ENCODE measurements around the gene GCK.
"Not testable (repeated sequence)": the region's sequence is repeated elsewhere in the genome, so short reads cannot be mapped to it uniquely, and the experiment has no call there.

The GCK gene

DNA sequence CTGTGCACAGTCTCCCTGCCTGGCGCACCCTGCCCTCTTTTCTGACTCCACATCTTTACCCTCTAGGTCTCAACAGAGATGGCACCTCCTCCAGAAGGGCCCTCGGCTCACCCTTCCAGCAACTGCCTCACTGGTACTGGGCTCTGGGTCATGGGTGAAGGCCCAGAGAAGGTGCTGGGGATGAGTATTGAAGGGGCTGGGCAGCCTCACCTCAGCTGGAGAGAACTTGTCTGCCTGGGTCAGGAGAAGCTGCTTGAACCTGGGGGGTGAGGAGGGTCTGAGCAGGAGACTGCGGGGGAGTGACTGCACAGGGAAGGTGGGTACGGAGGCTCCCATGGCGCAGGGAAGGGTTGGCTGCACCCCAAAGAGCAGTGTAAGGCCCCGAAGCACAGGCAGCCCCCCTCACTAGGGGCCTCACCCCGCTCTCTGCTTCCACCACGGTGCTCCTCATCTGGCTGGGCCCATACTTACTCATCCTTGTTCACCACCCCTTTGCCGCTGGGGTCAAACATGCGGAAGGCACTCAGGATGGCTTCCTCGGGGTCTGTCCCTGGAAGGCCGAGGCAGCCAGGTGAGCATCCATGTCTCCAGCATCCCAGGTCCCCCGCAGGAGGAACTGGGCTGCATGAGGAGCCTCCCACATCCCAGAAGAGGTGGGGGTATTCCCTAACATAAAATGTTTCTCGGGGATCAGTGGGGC, 49.8 kb downstream of the GCK start:
- DNase-seq = no peak

DNA sequence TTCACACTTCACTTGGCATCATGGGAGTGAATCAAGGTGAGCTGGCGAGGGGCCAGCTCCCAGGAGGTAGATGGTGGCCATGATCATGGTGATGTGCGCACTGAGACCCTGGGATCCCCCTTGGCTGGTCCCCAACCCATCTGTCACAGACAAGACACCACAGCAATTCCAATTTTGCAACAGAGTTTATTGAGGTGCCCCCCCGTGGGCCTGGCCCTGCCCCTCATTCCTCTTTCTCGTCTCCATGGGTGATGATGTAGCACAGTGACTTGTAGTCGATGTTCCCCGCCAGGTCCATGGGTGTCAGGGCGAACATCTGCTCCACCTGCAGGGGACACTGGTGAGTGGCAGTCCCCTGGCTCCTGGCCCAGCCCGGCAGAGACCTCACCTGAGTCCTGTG, 50.5 kb downstream of the GCK start:
- DNase-seq = peak; percentile 61

DNA sequence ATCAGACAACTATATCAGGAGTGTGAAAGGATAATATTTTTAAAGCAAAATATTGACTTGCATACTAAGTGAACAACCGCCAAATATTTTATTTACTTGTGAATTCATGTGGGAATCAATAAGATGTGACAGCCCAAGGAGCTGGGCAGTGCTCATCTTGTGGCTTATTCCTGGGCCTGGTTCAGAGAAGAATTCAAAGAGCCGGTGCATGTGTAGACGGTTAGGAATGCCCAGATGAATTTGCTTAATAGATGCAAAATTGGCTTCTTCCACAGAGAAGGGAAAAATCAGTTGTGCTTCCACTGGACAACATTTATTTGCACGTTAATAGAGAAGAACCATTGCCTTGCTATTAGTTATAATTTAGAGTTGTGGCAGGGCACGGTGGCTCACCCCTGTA, 52.5 kb downstream of the GCK start:
- DNase-seq = no peak

DNA sequence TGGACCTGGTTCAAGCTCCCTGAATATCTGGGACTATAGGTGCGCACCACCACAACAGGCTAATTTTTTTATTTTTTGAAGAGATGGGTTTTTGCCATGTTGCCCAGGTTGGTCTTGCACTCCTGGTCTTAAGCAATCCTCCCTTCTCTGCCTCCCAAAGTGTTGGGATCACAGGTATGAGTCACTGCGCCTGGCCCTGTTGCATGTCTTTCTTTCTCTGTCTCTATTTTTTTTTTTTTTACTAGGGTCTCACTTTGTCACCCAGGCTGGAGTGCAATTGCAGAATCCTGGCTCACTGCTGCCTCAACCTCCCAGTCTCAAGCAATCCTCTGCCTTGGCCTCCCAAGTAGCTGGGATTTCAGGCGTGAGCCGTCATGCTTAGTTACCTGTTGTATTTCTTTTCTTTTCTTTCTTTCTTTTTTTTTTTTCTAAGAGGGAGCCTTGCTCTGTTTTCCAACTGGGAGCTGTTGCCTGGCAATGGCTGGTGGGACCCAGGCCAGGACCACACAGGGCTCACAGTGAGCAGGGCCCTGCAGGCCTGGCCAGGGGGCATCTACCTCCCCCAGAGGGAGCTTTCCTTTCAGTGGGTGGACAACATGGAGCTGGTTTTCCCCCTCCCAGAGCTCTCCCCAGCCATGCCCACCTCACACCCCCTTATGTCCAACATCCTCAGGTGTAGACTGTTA, 54.2 kb downstream of the GCK start:
- no peak for DNase-seq

DNA sequence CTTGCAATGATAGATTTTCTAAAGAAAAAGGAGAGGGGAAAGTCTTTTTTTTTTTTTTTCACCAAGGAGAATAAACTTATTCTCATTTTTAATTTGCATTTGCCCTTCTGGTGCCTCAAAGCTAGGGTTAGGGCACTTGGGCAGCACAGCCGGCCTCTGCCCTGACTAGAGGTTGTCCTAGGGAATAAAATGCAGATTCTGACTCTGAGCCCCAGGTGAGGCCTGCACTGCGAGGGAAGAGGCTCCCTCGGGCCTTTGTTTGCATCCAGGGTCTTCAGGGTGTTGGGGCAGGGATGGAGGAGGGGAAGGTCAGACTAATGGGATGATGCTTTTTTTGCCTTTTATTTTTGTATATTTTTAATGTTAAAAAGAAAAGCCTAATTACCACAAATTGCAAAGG, 55.9 kb downstream of the GCK start:
- DNase-seq = no peak

DNA sequence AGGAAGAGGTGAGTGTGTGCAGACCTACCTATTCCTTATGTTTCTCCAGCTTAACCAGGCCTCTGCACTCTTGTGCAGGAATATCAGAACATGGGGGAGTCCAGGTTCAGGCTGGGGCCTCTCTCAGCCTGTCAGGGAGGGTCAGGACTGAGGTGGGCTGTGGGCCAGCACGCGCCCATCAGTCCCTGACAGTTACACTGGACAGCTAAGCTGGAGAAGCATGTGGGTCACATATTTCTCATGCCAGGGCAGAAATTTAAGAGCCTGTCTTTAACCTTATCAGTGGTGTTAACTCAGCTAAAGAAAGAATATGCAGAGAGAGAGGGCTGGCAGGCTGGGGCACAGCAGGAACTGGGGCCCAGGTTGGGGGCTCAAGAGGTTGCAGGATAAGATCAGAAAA, 57.2 kb downstream of the GCK start:
- no peak for DNase-seq

DNA sequence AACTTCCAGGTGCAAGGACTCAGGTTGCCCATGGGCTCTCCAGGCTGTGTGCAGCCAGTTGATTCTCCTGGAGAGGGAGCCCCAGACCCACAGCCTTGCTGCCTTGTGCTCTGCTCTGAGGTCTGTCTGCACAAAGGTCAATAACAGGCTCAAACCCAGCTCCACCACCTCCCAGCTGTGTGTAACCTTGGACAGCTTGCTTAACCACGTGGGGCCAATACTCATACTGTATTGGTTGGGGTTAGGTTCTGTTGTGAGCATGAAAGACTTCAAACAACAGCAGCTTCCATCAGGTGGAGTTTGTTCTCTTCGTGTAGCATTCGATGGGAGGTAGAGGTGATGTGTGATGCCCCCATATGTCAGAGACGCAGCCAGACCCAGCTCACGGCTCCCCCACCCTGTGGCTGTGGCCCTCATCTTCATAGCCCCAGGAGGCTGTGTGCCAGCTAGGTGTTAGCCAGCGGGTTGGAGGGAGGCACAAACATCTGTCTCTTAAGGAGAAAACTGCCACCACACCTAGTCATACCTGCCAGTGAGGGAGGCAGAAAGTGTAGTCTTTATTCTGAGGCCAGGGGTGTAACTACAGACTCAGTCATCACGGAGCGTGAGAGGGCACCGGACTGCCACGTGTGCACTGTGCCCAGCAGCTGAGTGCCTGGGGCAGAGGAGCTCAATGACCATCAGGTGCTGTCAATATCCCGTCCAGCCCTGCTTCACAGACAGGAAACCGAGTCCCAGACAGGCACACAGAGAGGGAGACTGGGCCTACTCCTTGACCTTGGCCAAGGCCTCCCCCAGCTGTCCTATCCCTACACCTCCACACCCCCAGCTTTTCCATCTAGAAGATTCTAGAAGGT, 57.8 kb downstream of the GCK start:
- DNase-seq = peak; percentile 86

DNA sequence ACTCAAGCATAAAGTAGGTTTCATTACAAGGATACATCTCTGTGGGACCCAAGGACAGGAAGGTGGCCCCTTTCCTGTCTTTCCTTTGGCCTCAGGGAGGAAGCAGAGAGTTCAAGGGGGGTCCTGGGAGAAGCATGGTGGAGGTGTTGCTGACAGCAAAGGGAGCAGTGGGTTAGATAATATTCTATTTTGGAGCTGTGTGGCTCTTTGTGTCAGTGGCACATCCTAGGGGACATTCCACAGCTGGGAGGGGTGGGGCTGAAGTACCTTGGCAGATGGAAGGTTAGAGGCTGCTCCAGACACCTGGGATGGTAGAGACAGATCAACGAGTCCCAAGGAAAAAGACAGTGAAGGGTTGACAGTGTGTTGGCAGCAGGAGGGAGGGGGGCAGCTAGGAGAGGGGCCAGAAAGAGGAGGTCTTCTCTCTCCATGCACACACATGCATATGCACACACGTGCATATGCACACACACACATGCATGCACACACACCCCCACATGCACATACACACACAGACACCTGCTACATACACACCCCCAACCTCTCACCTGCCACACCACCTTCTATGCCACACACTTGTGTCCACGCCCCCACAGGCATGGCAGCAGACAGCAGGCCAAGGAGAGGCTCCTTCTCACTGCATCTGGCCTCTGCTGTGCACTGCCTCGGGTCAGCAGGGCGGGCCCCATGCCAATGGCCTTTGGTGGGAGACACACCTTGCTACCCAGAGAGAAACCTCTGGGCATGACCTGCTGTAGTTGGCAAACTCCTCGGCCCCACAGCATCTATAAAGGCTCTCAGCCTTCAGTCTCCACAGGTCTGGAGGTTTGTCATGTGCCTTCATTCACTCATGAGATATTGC, 60.3 kb downstream of the GCK start:
- no peak for DNase-seq

DNA sequence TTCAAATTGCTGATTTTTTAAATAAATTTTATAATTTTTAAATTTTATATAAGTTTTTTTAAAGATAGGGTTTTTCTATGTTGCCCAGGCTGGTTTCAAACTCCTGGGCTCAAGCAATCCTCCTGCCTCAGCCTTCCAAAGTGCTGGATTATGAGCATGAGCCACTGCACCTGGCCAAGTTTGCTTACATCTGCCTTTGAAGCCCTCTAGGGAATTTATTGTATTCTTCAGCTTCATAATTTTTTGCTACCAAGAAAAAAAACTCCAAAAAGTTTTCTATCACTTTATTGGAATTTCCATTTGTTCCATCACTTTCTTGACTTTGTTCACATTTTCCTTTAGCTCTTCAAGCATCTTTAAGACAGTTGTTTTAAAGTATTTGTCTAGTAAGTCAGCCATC, 62.1 kb downstream of the GCK start:
- no peak for DNase-seq

DNA sequence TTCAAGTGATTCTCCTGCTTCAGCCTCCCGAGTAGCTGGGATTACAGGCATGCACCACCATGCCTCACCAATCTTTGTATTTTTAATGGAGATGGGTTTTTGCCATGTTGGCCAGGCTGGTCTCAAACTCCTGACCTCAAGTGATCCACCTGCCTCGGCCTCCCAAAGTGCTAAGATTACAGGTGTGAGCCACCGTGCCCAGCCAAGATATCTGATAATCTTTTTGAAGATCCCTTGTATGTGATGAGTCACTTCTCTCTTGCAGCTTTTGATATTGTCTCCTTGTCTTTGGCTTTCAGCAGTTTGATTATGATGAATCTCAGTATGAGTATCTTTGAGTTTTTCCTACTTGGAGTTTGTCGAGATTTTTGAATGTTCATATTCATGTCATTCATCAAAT, 62.7 kb downstream of the GCK start:
- not testable (repeated sequence) for DNase-seq

DNA sequence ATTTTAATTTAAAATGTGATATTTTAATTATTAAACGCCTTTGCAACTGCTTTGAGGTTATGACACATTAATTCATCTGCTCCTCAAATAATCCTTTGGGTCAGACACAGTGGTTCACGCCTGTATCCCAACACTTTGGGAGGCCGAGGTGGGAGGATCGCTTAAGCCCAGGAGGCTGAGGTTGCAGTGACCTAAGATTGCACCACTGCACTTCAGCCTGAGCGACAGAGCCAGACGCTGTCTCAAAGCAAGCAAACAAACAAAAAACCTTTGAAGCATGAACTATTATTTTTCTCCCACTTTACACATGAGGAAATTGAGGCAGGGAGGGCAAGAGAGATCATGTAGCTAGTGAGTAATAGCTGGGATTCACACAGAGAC, 64.4 kb downstream of the GCK start:
- no peak for DNase-seq

DNA sequence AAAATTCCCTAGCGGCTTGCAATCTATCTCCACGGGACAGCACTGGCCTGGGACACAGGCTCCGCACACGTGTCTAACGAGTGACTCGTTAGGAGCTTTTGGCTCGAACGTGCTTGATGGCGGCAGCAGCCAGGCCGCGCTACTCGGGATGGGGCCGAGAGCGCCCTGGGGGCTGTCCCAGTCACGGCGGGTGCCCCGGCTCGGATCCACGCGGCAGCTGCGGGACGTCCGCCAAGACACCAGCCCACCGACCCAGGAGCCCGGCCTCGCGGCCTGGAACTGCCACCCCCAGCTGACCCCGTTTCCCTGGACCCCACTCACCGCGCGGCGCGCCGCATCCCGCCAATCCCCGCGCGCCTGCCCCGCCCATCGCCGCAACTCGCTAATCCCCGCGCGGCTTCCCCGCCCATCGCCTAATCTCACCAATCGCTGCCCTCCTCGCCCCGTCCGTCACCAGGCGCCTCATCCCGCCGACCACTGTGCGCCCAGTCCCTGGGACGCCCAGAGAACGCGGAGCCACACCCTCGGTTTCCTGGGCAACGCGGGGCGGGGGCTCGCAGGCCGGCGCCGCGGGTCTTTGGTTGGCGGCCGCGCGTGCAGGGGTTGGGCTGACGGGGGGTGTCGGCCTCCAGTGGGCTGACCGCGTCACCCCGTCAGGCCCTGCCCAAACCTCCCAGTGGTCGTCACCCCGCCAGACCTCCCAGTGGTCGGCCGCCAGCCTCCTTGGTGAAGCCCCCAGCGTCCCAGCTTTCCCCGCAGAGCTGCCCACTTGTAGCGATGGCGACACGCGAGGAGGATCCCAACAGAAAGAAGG, 65.8 kb downstream of the GCK start, which contains the start of gene POLD2:
POLD2 (minus strand) TSS at position 359 of the 814 bp plus-strand sequence. CDS start 1,495 bp downstream, outside the sequence.
- DNase-seq = peak; percentile 99

DNA sequence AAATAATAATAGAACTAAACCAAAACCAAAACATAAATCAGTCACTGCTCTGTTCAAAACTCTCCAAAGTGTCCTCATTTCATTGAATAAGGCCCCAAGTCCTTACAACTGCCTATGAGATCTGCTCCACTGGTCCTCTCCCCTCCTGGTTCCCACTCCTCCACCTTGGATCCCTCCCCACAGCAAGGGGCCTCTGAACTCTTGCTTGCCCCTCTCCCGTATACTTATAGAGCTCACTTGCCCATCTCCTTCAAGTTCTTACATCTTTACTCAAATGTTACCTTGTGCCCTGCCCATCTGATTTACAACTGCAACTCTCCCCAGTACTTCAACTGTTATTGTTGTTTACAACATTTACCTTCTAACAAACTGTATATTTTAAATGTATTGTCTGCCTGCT, 66.7 kb downstream of the GCK start:
- DNase-seq = no peak

DNA sequence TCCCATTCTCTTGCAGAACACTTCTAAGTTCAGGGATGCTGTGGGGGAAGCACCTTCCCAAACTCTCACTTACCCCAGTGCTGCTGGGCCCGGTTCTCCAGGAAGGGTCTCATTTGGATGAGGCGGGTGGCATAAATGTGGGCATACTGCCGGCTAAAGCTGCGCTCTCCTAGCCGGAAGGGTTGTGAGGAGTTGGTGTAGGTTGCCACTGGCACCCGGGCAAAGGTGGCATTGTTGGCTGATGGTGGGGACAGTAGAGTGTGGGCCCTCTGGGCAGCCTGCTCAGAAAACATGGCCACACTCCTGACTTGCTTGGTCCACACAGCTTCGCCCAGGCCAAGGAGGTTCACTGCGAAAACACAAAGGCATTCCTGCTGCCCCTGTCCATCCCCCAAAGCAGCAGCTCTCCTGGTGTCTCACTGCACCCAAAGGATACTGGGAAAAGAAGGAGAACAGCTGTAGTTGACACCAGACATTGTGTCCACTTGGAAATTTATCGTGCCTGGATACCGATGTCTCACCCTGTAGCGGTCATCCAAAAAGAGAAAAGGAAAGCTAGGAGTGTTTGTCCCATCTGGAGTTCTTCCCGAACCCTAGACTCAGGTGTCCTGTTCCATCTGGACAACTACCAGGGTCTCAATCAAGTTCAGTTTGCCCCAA, 67.3 kb downstream of the GCK start:
- DNase-seq = no peak

DNA sequence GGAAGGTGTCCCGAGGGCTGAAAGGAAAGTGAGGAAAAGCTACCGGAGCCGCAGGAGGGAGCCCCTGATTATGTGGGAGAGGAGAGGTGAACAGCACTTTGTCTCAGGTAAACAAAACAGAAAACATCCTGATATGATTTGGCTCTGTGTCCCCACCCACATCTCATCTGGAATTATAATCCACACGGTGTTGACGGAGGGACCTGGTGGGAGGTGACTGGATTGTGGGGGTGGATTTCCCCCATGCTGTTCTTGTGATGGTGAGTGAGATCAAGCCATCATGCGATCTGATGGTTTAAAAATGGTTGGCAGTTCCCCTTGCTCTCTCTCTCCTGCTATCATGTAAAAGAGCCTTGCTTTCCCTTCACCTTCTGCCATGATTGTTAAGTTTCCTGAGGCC, 68.8 kb downstream of the GCK start:
- DNase-seq = no peak

DNA sequence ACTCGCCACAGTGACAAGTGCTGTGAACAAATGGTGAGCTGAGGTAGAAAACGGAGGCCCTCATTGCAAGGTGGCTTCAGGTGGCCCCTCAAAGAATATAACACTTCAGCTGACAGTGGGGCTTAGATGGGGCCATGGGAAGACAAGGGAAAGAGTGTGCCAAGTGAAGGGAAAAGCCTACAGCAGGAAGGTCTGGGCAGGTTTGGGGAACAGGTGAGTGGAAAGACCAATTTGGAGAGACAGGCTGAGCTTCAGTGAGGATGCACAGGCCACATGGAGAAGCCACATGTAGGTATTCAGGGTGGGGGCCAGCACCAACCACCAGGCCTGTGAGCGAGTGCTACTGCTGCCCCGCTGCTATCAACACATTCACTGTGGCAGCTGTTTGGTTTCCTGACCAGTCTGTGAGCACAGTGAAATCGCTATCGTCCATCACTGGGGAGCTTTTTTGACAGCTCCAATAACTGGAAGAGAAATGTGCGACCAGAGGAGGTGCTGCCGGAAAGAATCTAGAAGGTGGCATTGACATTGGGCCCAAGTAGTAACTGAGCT, 69.3 kb downstream of the GCK start:
- DNase-seq = no peak

DNA sequence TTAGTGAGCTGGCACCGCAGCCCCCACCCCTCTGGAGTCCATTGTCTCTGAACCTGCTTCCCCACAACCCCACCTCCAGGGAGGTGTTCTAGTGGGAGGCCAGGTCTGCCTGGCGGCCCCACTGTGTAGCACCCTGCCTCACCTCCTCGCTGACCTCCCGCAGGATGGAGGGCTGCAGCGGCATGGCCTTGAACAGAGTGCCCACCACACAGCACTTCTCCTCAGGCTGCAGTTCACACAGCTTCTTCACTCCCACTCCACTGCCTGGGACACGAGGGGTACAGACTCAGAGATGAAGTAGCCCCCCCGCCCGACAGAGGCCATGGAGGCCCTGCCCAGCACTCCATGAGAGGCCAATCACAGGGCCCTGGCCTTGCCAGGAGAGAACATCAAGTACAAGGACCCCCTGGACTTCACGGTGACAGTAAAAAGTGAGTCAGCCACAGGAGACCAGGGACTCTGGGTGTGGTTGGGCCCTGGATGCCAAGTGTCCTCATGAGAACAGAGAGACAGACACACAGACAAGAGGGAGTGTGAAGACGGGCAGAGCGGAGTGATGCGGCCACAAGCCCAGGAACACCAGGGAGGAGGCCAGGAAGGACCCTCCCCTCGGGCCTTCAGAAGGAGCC, 71.3 kb downstream of the GCK start:
- DNase-seq = no peak

DNA sequence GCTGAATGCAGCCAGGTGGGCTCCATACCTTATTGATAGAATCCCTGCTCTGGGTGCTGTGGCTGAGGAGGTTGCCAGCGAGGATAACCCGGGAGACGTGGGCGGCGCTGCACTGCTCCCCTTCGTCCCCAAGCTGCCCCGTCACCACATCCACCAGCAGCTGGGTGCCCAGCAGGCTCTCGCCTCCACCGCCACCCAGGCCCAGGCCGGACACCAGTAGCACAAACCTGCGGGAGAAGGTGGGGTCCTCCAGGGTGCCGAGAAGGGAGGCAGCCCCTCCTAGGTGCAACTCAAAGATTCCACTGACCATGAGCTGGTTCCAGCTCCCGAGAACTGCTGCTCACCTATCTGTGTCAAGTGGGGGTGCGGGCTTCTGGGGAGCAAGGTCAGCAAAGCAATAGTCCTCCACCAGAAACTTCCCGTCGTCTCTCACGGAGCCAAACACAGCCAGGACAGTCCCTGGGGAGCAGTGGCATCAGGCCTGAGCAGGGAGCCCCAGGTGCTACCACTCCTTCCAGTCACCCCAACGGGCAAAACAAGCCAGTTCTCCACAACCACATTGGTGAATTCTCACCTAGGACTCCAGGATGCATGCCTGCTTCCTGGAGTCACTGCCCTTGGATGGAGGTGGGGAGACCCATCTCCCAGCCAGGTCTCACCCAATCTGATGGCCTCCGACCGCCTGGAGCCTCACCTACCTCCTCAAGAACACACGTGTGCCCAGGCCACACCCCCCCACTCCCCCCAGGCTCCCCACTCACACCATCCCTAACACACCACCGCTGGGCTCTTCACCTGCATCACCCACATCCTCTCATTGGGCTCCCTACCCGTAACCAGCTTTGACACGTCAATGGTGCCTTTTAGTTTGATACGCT, 72.2 kb downstream of the GCK start:
- no peak for DNase-seq

DNA sequence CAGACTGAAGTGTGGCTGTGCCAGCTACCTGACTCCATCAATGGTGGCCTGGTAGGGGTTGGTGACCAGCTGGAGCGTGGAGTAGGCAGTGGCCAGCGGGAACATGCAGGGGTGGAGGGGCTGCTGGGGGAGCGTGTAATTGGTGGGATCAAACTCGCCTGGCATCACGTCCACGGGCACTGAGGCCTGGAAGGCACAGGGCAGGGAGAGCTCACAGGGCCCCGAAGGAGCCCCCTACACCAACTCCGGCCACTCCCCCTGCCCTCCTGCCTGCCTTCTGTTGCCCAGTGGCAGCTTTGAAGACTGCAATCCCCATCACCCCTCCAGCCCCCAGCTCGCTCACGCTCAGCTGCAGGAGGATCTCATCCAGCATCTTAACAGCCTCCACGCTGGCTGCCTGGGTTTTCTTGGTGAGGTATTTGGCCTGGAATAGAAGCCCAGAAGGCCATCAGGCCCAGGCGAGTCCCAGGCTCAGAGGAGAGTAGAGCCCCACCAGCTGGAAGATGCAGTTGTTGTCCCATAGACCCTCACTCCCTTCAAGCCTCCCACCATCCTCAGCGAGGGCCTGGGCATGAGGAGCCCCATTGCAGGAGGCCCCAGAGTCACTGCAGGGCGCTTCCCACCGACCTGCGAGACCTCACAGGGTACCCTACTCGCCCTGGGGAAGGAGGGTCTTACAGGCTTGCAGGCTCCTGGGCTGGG, 73.0 kb downstream of the GCK start:
- no peak for DNase-seq

All from RPMI8226 (cell line).